WI38 (cell line): ENCODE data around the gene ARF6.

Experiments used
- H3K4me3 ChIP-seq: 2 replicates; pipeline ENCODE4 v1.5.1; 2011; ENCODE audit warnings: low read depth, mild to moderate bottlenecking, control low read depth, low read length
- TF ChIP-seq, protein P1 (sequence below): IDR thresholded peaks from 2 replicates; pipeline ENCODE4 v1.5.1; 2012; ENCODE audit warnings: low read depth, mild to moderate bottlenecking, control low read depth, low read length

Gene ARF6

DNA sequence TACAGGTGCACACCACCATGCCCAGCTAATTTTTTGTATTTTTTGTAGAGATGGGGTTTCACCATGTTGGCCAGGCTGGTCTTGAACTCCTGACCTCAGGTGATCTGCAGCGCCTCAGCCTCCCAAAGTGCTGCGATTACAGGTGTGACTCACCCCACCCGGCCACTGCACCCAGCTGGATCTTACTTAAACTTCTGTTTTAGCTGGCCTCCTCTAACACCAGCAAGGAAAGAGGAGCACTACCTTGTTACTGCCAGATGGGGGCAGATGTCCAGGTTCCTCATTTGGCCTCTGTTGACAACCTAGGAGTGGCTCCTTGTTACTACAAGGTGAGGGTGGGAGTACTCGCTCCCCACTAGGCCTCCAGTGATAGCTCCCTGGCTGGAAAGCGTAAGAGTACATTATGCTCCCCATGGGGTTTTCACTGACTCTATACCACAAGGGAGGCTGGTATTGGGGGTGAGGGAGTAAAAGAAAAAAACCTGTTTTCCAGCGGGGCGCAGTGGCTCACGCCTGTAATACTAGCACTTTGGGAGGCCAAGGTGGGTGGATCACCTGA, 13.2 kb upstream of the ARF6 start:
- TF ChIP-seq, protein P1, sequence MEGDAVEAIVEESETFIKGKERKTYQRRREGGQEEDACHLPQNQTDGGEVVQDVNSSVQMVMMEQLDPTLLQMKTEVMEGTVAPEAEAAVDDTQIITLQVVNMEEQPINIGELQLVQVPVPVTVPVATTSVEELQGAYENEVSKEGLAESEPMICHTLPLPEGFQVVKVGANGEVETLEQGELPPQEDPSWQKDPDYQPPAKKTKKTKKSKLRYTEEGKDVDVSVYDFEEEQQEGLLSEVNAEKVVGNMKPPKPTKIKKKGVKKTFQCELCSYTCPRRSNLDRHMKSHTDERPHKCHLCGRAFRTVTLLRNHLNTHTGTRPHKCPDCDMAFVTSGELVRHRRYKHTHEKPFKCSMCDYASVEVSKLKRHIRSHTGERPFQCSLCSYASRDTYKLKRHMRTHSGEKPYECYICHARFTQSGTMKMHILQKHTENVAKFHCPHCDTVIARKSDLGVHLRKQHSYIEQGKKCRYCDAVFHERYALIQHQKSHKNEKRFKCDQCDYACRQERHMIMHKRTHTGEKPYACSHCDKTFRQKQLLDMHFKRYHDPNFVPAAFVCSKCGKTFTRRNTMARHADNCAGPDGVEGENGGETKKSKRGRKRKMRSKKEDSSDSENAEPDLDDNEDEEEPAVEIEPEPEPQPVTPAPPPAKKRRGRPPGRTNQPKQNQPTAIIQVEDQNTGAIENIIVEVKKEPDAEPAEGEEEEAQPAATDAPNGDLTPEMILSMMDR: peak; percentile 58
- no peak overlapping the region for H3K4me3 ChIP-seq

DNA sequence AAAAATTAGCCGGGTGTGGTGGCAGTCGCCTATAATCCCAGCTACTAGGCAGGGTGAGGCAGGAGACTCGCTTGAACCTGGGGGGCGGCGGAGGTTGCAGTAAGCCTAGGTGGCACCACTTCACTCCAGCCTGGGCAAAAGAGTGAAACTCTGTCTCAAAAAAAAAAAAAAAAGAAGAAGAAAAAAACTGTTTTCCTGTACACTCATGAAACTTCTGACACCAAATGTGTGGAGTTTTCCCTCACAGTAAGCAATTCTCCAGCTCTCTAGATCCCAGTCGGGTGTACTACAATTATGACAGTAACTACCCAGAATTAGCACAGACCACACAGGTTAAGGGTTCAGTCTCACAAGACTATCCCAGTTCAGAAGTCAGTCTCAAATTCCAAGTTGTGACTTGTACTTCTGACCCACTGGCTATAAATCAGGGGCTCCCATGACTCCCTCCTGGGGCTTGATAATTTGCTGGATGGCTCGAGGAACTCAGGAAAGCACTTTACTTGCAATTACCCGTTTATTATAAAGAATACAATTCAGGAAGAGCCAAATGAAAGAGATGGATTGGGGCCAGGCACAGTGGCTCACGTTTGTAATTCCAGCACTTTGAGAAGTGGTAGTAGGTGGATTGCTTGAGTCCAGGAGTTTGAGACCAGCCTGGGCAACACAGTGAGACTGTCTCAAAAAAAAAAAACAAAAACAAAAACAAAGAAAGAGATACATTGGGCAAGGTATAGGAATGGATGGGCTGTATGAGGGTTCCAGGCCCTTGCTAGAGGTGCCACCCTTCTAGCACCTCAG, 12.4 kb upstream of the ARF6 start:
- no peak overlapping the region for H3K4me3 ChIP-seq
- TF ChIP-seq, protein P1: no peak

DNA sequence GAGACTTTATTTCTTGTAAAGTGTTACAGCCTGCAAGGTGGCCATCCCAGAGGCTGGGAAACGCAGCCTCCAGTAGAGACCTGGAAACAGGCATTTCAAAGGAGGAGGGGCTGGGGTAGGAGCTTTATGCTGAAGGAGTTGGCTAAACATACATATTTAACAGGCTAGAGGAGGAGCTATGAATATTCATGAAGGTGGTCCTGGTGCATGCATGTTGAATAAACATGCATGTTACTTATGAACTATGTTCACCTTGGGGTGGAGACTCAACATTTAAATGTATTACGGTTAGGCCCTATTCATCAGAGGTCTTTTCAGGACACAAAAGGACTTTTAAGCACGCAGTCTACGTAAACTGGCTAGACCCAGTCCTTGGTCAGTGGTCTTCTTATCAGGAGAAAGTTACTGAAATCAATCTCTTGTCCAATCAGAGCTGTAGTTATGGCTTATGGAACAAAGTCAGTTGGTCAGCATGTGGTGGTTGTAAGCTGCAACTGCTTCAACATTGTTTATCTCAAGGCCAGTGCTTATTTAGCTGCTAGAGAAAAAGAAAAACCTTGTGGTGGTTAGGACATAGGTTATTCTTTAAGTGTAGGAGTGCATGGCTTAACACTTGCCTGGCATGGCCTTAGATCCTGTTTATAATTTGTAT, 11.4 kb upstream of the ARF6 start:
- TF ChIP-seq, protein P1: no peak

DNA sequence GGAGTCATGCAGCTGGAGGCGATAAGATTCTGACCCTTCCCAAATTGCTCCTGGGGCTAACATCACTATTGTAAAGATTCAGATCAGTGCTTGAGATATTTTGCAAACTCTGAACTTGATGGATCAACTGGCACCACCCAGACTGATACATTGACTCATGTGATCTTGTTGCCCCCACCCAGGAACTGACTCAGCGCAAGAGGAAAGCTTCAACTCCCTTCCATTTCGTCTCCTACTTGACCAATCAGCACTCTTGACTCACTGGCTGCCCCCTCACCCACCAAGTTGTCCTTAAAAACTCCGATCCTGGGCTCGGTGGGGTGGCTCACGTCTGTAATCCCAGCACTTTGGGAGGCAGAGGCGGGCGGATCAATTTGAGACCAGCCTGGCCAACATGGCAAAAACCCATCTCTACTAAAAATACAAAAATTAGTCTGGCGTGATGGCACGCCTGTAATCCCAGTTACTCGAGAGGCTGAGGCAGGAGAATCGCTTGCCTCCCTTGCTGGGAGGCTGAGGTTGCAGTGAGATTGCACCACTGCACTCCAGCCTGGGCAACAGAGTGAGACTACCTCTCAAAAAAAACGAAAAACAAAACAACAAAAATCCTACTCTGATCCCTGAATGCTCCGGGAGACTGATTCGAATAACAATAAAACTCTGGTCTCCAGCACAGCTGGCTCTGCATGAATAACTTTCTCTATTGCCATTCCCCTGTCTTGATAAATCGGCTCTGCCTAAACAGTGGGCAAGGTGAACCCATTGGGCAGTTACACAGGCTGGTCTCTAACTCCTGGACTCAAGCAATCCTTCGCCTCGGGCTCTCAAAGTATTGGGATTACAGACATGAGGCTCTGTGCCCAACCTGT, 9.8 kb upstream of the ARF6 start:
- no peak overlapping the region for H3K4me3 ChIP-seq

More for the DNA sequence above, 11.4 kb upstream of the ARF6 start:
- no peak overlapping the region for H3K4me3 ChIP-seq

DNA sequence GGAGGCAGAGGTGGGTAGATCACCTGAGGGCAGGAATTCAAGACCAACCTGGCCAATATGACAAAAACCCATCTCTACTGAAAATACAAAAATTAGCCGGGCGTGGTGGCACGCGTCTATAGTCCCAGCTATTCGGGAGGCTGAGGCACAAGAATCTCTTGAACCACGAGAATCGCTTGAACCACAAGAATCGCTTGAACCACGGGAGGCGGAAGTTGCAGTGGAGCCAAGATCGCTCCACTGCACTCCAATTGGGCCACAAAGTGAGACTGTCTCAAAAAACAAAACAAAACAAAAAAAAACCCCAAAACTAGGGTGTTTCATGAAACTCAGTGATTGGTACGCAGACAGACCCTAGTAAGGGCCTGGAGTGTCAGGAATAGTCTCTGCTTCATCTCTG, 6.4 kb upstream of the ARF6 start:
- H3K4me3 ChIP-seq: no peak overlapping the region
- TF ChIP-seq, protein P1: no peak

More for the DNA sequence above, 9.8 kb upstream of the ARF6 start:
- TF ChIP-seq, protein P1: no peak

DNA sequence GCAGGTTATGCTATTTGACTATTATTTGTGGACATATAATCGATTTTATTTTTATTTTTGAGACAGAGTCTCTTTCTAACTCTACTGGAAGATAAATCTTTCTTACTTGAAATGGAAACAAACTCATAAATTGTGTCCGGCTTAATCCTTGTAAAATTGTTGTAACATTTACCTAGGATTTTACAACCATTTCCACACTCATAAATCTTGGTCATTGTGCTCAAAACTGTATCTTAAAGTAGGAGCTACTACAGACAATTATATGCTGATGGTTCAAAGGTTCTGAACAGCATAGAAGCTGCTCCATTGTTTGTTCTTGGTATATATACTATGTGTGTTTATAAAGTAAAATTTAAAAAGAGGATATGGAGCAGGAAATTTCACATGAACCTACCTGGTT, 4.6 kb upstream of the ARF6 start:
- no peak overlapping the region for H3K4me3 ChIP-seq
- TF ChIP-seq, protein P1: no peak
